H1 (cell line): ENCODE data around the gene KPNA1. TPM values are rescaled to one million over a fixed set of nuclear protein-coding genes. Genes with fewer than 3 reads are reported as not detected.

Experiments used
- CTCF ChIA-PET: fragments of 300-600 bp; sonication (Branson Sonifier 250); formaldehyde crosslinking; loops from one replicate; lab custom pipeline; 2021; ENCODE audit not compliant: partially characterized antibody; lab: Charles Lee
- POLR2A ChIA-PET: fragments of 300-600 bp; sonication (Branson Sonifier 250); formaldehyde crosslinking; loops from one replicate; lab custom pipeline; 2021; ENCODE audit warnings: inconsistent platforms; ENCODE audit not compliant: partially characterized antibody; lab: Charles Lee
- DNase-seq, 2 experiments: peaks; one replicate each; pipeline versions ENCODE4 v3.0.0 to v3.0.0-alpha.2; 2010 to 2022; ENCODE audit warnings: low spot score in 2 of 2, low read depth in 1 of 2, mixed read lengths in 1 of 2
- FAIRE-seq: peaks from 2 replicates; lab custom pipeline; 2011; peaks lifted over from hg19 to GRCh38; lab: Jason Lieb, UNC
- H2AFZ ChIP-seq: 2 replicates; pipeline ENCODE4 v1.8.1; 2012; ENCODE audit warnings: low read length, inconsistent platforms
- H2AK5ac ChIP-seq: 2 replicates; pipeline ENCODE4 v1.6.1; 2013; ENCODE audit warnings: low read depth, low read length
- H2BK120ac ChIP-seq: replicated peaks from 2 replicates; pipeline ENCODE3; 2013; ENCODE audit warnings: low read depth, low read length, inconsistent platforms
- H2BK12ac ChIP-seq: 2 replicates; pipeline ENCODE4 v1.6.1; 2013; ENCODE audit warnings: low read depth, low read length
- H2BK15ac ChIP-seq: 2 replicates; pipeline ENCODE4 v1.6.1; 2013; ENCODE audit warnings: low read length
- H2BK20ac ChIP-seq: 2 replicates; pipeline ENCODE4 v1.6.1; 2013; ENCODE audit warnings: low read length
- H2BK5ac ChIP-seq: 2 replicates; pipeline ENCODE4 v1.6.1; 2013; ENCODE audit warnings: low read depth, low read length
- H3K14ac ChIP-seq: 2 replicates; pipeline ENCODE4 v1.6.1; 2013; ENCODE audit warnings: inconsistent platforms; ENCODE audit not compliant: insufficient read length
- H3K18ac ChIP-seq: 2 replicates; pipeline ENCODE4 v1.6.1; 2013; ENCODE audit warnings: low read length; ENCODE audit errors: extremely low read depth
- H3K23ac ChIP-seq: 2 replicates; pipeline ENCODE4 v1.6.1; 2013; ENCODE audit warnings: inconsistent platforms; ENCODE audit not compliant: insufficient read length
- H3K23me2 ChIP-seq: 2 replicates; pipeline ENCODE4 v1.6.1; 2013; ENCODE audit warnings: low read depth, low read length
- H3K27ac ChIP-seq: 2 replicates; pipeline ENCODE4 v1.6.1; 2011; ENCODE audit warnings: low read depth, low read length, inconsistent platforms
- H3K27me3 ChIP-seq, 4 experiments: replicated peaks in 1 of 4; 1 replicate in 1 of 4; 2 replicates in 3 of 4; pipeline versions ENCODE4 v1.6.1 to v1.8.1; 2011 to 2013; ENCODE audit warnings: low read length in 3 of 4, mild to moderate bottlenecking in 3 of 4, inconsistent platforms in 2 of 4, mixed read lengths in 2 of 4, moderate library complexity in 1 of 4; ENCODE audit not compliant: control insufficient read depth in 3 of 4, insufficient read depth in 3 of 4; ENCODE audit errors: extremely low read depth in 1 of 4
- H3K36me3 ChIP-seq, 4 experiments: 2 replicates each; pipeline versions ENCODE4 v1.6.1 to v1.8.1; 2011 to 2013; ENCODE audit warnings: mild to moderate bottlenecking in 4 of 4, low read length in 3 of 4, moderate library complexity in 2 of 4, control low read depth in 1 of 4, inconsistent platforms in 1 of 4; ENCODE audit not compliant: insufficient read depth in 4 of 4, control insufficient read depth in 2 of 4
- H3K4ac ChIP-seq: replicated peaks from 2 replicates; pipeline ENCODE3; 2013; ENCODE audit warnings: low read length, low read depth, mixed read lengths, inconsistent platforms; ENCODE audit not compliant: insufficient read length
- H3K4me1 ChIP-seq, 4 experiments: replicated peaks in 1 of 4; 1 replicate in 1 of 4; 2 replicates in 3 of 4; pipeline versions ENCODE4 v1.6.1 to v1.8.1; 2011 to 2013; ENCODE audit warnings: low read length in 3 of 4, inconsistent platforms in 2 of 4, mixed read lengths in 1 of 4; ENCODE audit not compliant: insufficient read depth in 4 of 4, control insufficient read depth in 3 of 4
- H3K4me2 ChIP-seq, 2 experiments: 2 replicates each; pipeline versions ENCODE4 v1.6.1 to v1.8.1; 2011 to 2013; ENCODE audit warnings: low read depth in 2 of 2, low read length in 2 of 2, control low read depth in 1 of 2, inconsistent platforms in 1 of 2, mild to moderate bottlenecking in 1 of 2; ENCODE audit not compliant: insufficient read depth in 1 of 2
- H3K4me3 ChIP-seq, 4 experiments: fragments of 200-600, 300-600 bp in 1 of 4; sonication (generic), shearing (Covaris generic), sonication (Bioruptor Twin) in 1 of 4; 2 replicates each; pipeline versions ENCODE4 v1.5.1 to v1.8.1; 2011 to 2016; ENCODE audit warnings: low read length in 4 of 4, low read depth in 3 of 4, control low read depth in 2 of 4, inconsistent platforms in 2 of 4, mild to moderate bottlenecking in 2 of 4, mixed read lengths in 1 of 4, moderate library complexity in 1 of 4; ENCODE audit not compliant: insufficient read depth in 2 of 4; ENCODE audit errors: extremely low read depth in 1 of 4
- H3K56ac ChIP-seq: replicated peaks from 2 replicates; pipeline ENCODE3; 2013; ENCODE audit warnings: low read depth, mild to moderate bottlenecking, mixed read lengths, low read length, inconsistent platforms; ENCODE audit not compliant: insufficient read length
- H3K79me1 ChIP-seq: 2 replicates; pipeline ENCODE4 v1.6.1; 2013; ENCODE audit warnings: low read depth, low read length, control low read depth
- H3K79me2 ChIP-seq, 2 experiments: 2 replicates each; pipeline versions ENCODE4 v1.6.1 to v1.8.1; 2012 to 2013; ENCODE audit warnings: low read length in 2 of 2, mild to moderate bottlenecking in 2 of 2, inconsistent platforms in 1 of 2; ENCODE audit not compliant: insufficient read depth in 2 of 2, control insufficient read depth in 1 of 2
- H3K9ac ChIP-seq, 4 experiments: replicated peaks in 1 of 4; 1 replicate in 1 of 4; 2 replicates in 3 of 4; pipeline versions ENCODE4 v1.6.1 to v1.8.1; 2011 to 2013; ENCODE audit warnings: low read depth in 3 of 4, low read length in 3 of 4, control low read depth in 2 of 4, mild to moderate bottlenecking in 2 of 4, moderate library complexity in 2 of 4, inconsistent platforms in 1 of 4; ENCODE audit errors: extremely low read depth in 1 of 4
- H3K9me3 ChIP-seq, 2 experiments: 2 replicates each; pipeline versions ENCODE4 v1.6.1 to v1.8.1; 2012 to 2013; ENCODE audit warnings: mild to moderate bottlenecking in 2 of 2, moderate library complexity in 2 of 2, control low read depth in 1 of 2, inconsistent platforms in 1 of 2, low read depth in 1 of 2, low read length in 1 of 2, mixed read lengths in 1 of 2; ENCODE audit not compliant: insufficient read depth in 2 of 2
- H4K20me1 ChIP-seq, 2 experiments: replicated peaks in 1 of 2; 2 replicates each; pipeline versions ENCODE3 to v1.8.1; 2011 to 2013; ENCODE audit warnings: inconsistent platforms in 2 of 2, low read length in 2 of 2, mild to moderate bottlenecking in 1 of 2; ENCODE audit not compliant: insufficient read depth in 2 of 2, control insufficient read depth in 1 of 2
- H4K5ac ChIP-seq: 2 replicates; pipeline ENCODE4 v1.6.1; 2013; ENCODE audit warnings: low read length, low read depth, mixed read lengths, inconsistent platforms; ENCODE audit not compliant: insufficient read length
- H4K8ac ChIP-seq: 2 replicates; pipeline ENCODE4 v1.8.0; 2013; ENCODE audit warnings: mild to moderate bottlenecking, moderate library complexity, low read length, inconsistent platforms; ENCODE audit not compliant: insufficient read depth; ENCODE audit errors: extremely low read depth
- H4K91ac ChIP-seq: replicated peaks from 2 replicates; pipeline ENCODE3; 2013; ENCODE audit warnings: low read length, mixed read lengths, inconsistent platforms; ENCODE audit not compliant: insufficient read length
- EP300 ChIP-seq, 2 experiments: IDR thresholded peaks; 1 replicate in 1 of 2; 2 replicates in 1 of 2; pipeline ENCODE4 v1.6.1; 2011 to 2012; ENCODE audit warnings: low read depth in 2 of 2, low read length in 2 of 2, mild to moderate bottlenecking in 2 of 2, borderline replicate concordance in 1 of 2, inconsistent platforms in 1 of 2, moderate library complexity in 1 of 2
- GABPA ChIP-seq: IDR thresholded peaks from 2 replicates; pipeline ENCODE4 v1.6.1; 2011; ENCODE audit warnings: mild to moderate bottlenecking, low read length, moderate library complexity, borderline replicate concordance; ENCODE audit not compliant: insufficient read depth
- KDM5A ChIP-seq: fragments of 200-600 bp; IDR thresholded peaks from 2 replicates; pipeline ENCODE4 v1.7.1; 2012; ENCODE audit warnings: mild to moderate bottlenecking, low read length, inconsistent platforms, mixed read lengths
- NANOG ChIP-seq: IDR thresholded peaks from 2 replicates; pipeline ENCODE4 v1.6.1; 2011; ENCODE audit warnings: low read length, low read depth, mild to moderate bottlenecking, inconsistent platforms; ENCODE audit not compliant: insufficient read depth, poor library complexity, severe bottlenecking
- PHF8 ChIP-seq: fragments of 200-600 bp; sonication (generic); conservative IDR thresholded peaks from 2 replicates; pipeline ENCODE4 v1.7.1; 2012; ENCODE audit warnings: low read depth, mild to moderate bottlenecking, inconsistent platforms, low read length, moderate library complexity
- POLR2A ChIP-seq, 2 experiments: IDR thresholded peaks; 1 replicate in 1 of 2; 2 replicates in 1 of 2; pipeline ENCODE4 v1.6.1; 2011; ENCODE audit warnings: low read depth in 2 of 2, low read length in 2 of 2, mild to moderate bottlenecking in 2 of 2; ENCODE audit errors: control extremely low read depth in 1 of 2
- RNF2 ChIP-seq: fragments of 200-900, 300-1000 bp; sonication (generic); IDR thresholded peaks from 2 replicates; pipeline ENCODE4 v1.7.1; 2016; ENCODE audit warnings: borderline replicate concordance, low read depth, mild to moderate bottlenecking, antibody characterized with exemption, low read length; ENCODE audit not compliant: poor library complexity, severe bottlenecking; ENCODE audit errors: missing control alignments
- RXRA ChIP-seq: IDR thresholded peaks from 2 replicates; pipeline ENCODE4 v1.6.1; 2011; ENCODE audit warnings: low read depth, mild to moderate bottlenecking, low read length, moderate library complexity; ENCODE audit not compliant: insufficient read depth
- TEAD4 ChIP-seq: IDR thresholded peaks from 2 replicates; pipeline ENCODE4 v1.6.1; 2012; ENCODE audit warnings: low read depth, low read length, inconsistent platforms, mixed read lengths
- ZNF274 ChIP-seq: IDR thresholded peaks from 2 replicates; pipeline ENCODE4 v1.7.0; 2012; ENCODE audit warnings: low read length, borderline replicate concordance; ENCODE audit errors: extremely low read depth
- WGBS, 2 experiments: shearing (Covaris generic) in 1 of 2; methylation state at CpG; one replicate each; pipeline versions ENCODE4 v1.1.6 to v1.1.7; 2013 to 2015; ENCODE audit warnings: low lambda C conversion rate in 2 of 2, mixed read lengths in 2 of 2, inconsistent platforms in 1 of 2, low coverage in 1 of 2, missing lambda C conversion rate in 1 of 2; ENCODE audit not compliant: insufficient replicate concordance in 2 of 2, insufficient coverage in 1 of 2, insufficient read length in 1 of 2; ENCODE audit errors: extremely low coverage in 1 of 2, missing lambda C conversion rate in 1 of 2; 5-methylcytosine and 5-hydroxymethylcytosine counted together
- polyA plus RNA-seq, 7 experiments: library from polyadenylated mRNA; depleted of rRNA in 3 of 7; stranded (reverse) in 5 of 7; unstranded in 2 of 7; fragments of >200 nt in 5 of 7; fragments of 200-250 nt in 2 of 7; gene quantifications; 1 replicate in 5 of 7; 2 replicates in 1 of 7; 4 replicates in 1 of 7; pipeline versions ENCODE4 v1.2.1 to v1.2.3, GENCODE V29; 2011 to 2013; ENCODE audit warnings: missing spikeins in 2 of 7, mixed read lengths in 2 of 7
- total RNA-seq: library from RNA; stranded (reverse); fragmentation: NEBNext Ultra II Directional; extraction: Animal tissue kit (Norgen Biotek cat#: 25700); gene quantifications from 2 replicates; pipeline ENCODE4 v1.2.1, GENCODE V29; 2021

The KPNA1 gene
- total and polyA plus RNA-seq, 2 of the 8 experiments (the other 6 are each of a cell fraction or from before 2014, with no cell fraction given) = 14.8 to 63.0 TPM

DNA sequence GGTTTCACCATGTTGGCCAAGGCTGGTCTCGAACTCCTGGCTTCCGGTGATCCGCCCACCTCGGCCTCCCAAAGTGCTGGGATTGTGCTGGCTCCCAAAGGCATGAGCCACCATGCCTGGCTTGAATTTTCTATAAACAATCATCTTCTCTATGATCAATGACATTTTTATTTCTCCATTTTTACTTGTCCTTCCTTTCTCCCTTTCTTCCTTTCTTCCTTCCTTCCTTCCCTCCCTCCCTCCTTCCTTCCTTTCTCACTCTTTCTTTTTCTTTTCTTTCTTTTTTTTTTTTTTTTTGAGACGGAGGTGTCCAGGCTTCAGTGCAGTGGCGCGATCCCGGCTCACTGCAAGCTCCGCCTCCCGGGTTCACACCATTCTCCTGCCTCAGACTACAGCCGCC, 8.6 kb upstream of the KPNA1 start:
- Histone ChIP-seq H3K36me3 (no peaks in the 10 kb centered on the region), H2BK12ac (no peak overlapping the region), H2BK120ac (no peak overlapping the region), H4K8ac (no peak overlapping the region), H3K9me3 (no peaks in the 10 kb centered on the region), H4K5ac (no peak overlapping the region), H2BK5ac (no peak overlapping the region), H2AK5ac (no peak overlapping the region), H3K27me3 (no peaks in the 10 kb centered on the region), H3K23me2 (no peaks in the 10 kb centered on the region), H2AFZ (no peak overlapping the region), H4K91ac (no peak overlapping the region), H3K23ac (no peak overlapping the region), H3K27ac (no peak overlapping the region), H2BK15ac (no peak overlapping the region), H3K79me1 (no peaks in the 10 kb centered on the region), H3K4me3 (no peak overlapping the region), H3K4ac (no peak overlapping the region), H4K20me1 (no peaks in the 10 kb centered on the region), H3K4me2 (no peak overlapping the region), H3K14ac (no peak overlapping the region), H3K18ac (no peak overlapping the region), H2BK20ac (no peak overlapping the region), H3K56ac (no peak overlapping the region), H3K4me1 (no peaks in the 10 kb centered on the region), H3K79me2 (no peaks in the 10 kb centered on the region), H3K9ac (no peak overlapping the region)
- WGBS, 2 experiments = 85% methylated on average over 8 of the region's 11 CpGs; no CpG with 5 or more reads in 1 of the 2 experiments
- no peak for TF ChIP-seq EP300 (IDR thresholded peaks at IDR 0.05; ENCODE audit: borderline replicate concordance in 1 of 2, low read depth in 2 of 2, low read length in 2 of 2)
- no peak for TF ChIP-seq RXRA
- no peak for TF ChIP-seq POLR2A (IDR thresholded peaks at IDR 0.05; ENCODE audit: control extremely low read depth in 1 of 2, low read depth in 2 of 2, low read length in 2 of 2)
- TF ChIP-seq GABPA = no peak
- no peak for TF ChIP-seq KDM5A
- no peak for TF ChIP-seq TEAD4
- TF ChIP-seq NANOG = no peak
- TF ChIP-seq RNF2 = no peak
- TF ChIP-seq PHF8 = no peak
- TF ChIP-seq ZNF274 = no peak
- FAIRE-seq (no peak), DNase-seq (no peak)
- POLR2A ChIA-PET = no interaction called here
- CTCF ChIA-PET = interaction anchor here (1.4 kb wide), 1 partner anchor 156 kb away, joined by 3 read pairs; no protein-coding TSS in a partner anchor
